Panc1 (cell line): ENCODE measurements around the gene PSMD6. TPM values are rescaled to one million over a fixed set of nuclear protein-coding genes. Genes with fewer than 3 reads are reported as not detected.

Experiments
- ATAC-seq: fragments of 200-7000 bp; cut with Tn5 transposase; 2 replicates; pipeline ENCODE4 v1.9.1; 2020; ENCODE audit warnings: mild to moderate bottlenecking, moderate library complexity
- BruUV-seq: library from RNA; stranded (reverse); fragments of 400-500 nt; replicated peaks from 2 replicates; lab custom pipeline; 2021; lab: Mats Ljungman, UMichigan
- CTCF ChIA-PET: fragments of 300-600 bp; sonication (Branson Sonifier 250); formaldehyde crosslinking; loops from one replicate; lab custom pipeline; 2022; ENCODE audit warnings: antibody characterized with exemption; lab: Charles Lee
- POLR2A ChIA-PET: fragments of 300-600 bp; sonication (Branson Sonifier 250); formaldehyde crosslinking; loops from one replicate; lab custom pipeline; 2022; ENCODE audit warnings: antibody characterized with exemption; lab: Charles Lee
- DNase-seq: peaks from one replicate; pipeline ENCODE4 v3.0.0-alpha.2; 2010; ENCODE audit warnings: low read depth, low spot score
- H3K27ac ChIP-seq: 2 replicates; pipeline ENCODE4 v1.5.1; 2011; ENCODE audit warnings: mild to moderate bottlenecking, low read length, inconsistent platforms
- H3K27me3 ChIP-seq: fragments of 200-500 bp; sonication (Bioruptor generic); 2 replicates; pipeline ENCODE4 v1.6.0; 2014; ENCODE audit warnings: low read length, inconsistent platforms; ENCODE audit not compliant: control insufficient read depth, insufficient read depth
- H3K36me3 ChIP-seq: fragments of 200-500 bp; sonication (Bioruptor generic); 2 replicates; pipeline ENCODE4 v1.5.1; 2014; ENCODE audit warnings: inconsistent platforms, mild to moderate bottlenecking, low read length, moderate library complexity; ENCODE audit not compliant: control insufficient read depth, insufficient read depth
- H3K4me1 ChIP-seq: 2 replicates; pipeline ENCODE4 v1.5.1; 2011; ENCODE audit warnings: inconsistent platforms, mild to moderate bottlenecking, low read length, moderate library complexity; ENCODE audit not compliant: control insufficient read depth, insufficient read depth
- H3K4me3 ChIP-seq, 2 experiments: 2 replicates each; pipeline ENCODE4 v1.5.1; 2011 to 2012; ENCODE audit warnings: low read depth in 2 of 2, low read length in 2 of 2, mild to moderate bottlenecking in 2 of 2, inconsistent platforms in 1 of 2, moderate library complexity in 1 of 2
- H3K9me3 ChIP-seq: fragments of 200-500 bp; sonication (Bioruptor generic); 2 replicates; pipeline ENCODE4 v1.5.1; 2014; ENCODE audit warnings: low read depth, mild to moderate bottlenecking, inconsistent platforms, low read length, moderate library complexity; ENCODE audit not compliant: control insufficient read depth, insufficient read depth
- CTCF ChIP-seq: fragments of 450-650 bp; IDR thresholded peaks from 2 replicates; pipeline ENCODE4 v1.5.1; 2017; ENCODE audit warnings: mild to moderate bottlenecking
- POLR2AphosphoS5 ChIP-seq: IDR thresholded peaks from 2 replicates; pipeline ENCODE4 v1.6.1; 2012; ENCODE audit warnings: mild to moderate bottlenecking, low read depth, low read length, moderate library complexity
- REST ChIP-seq, 2 experiments: IDR thresholded peaks; 2 replicates each; pipeline ENCODE4 v1.6.1; 2011 to 2012; ENCODE audit warnings: low read depth in 2 of 2, control low read depth in 1 of 2, low read length in 1 of 2, mild to moderate bottlenecking in 1 of 2, moderate library complexity in 1 of 2; ENCODE audit not compliant: insufficient read depth in 1 of 2
- SIN3A ChIP-seq: IDR thresholded peaks from 2 replicates; pipeline ENCODE4 v1.6.1; 2012; ENCODE audit warnings: low read depth, mild to moderate bottlenecking, low read length, moderate library complexity, borderline replicate concordance; ENCODE audit not compliant: insufficient read depth
- TCF7L2 ChIP-seq: IDR thresholded peaks from 2 replicates; pipeline ENCODE4 v1.6.1; 2011; ENCODE audit warnings: mild to moderate bottlenecking, low read depth, low read length, inconsistent platforms
- in situ Hi-C: cut with HindIII; loops from 2 replicates; pipeline ENCODE4 v1.10.0; 2016; ENCODE audit warnings: low sequenced_read_pairs, low pct_unique_long_range_greater_than_20kb
- intact Hi-C: fragments of 100-400 bp; cut with micrococcal nuclease; formaldehyde crosslinking; loops from one replicate; pipeline ENCODE4 v1.10.0; 2022; ENCODE audit not compliant: unreplicated experiment
- total RNA-seq: library from RNA; stranded (reverse); gene quantifications from one replicate; pipeline ENCODE4 v1.2.1, GENCODE V29; 2021; ENCODE audit not compliant: unreplicated experiment

The PSMD6 gene
- total RNA-seq, 1 experiment from 2014 or later, result 55.6 TPM

GRCh38 chr3:64009528-64009927, 13.8 kb downstream of the PSMD6 start:
- ChIA-PET CTCF (no interaction called here), POLR2A (no interaction called here)
- Histone ChIP-seq H3K36me3 (peaks cover 26% of the 10 kb centered on the region), H3K27ac (no peak overlapping the region), H3K9me3 (no peaks in the 10 kb centered on the region), H3K27me3 (no peaks in the 10 kb centered on the region), H3K4me1 (no peaks in the 10 kb centered on the region), H3K4me3 (no peak overlapping the region)
- ATAC-seq, result no peak
- intact Hi-C loops (no loop called here), in situ Hi-C loops (no loop called here)
- no TSS peak for BruUV-seq
- DNase-seq, result no peak
- TF ChIP-seq CTCF (no peak), SIN3A (no peak), POLR2AphosphoS5 (no peak), REST (IDR thresholded peaks at IDR 0.05; ENCODE audit: insufficient read depth in 1 of 2, low read depth in 2 of 2, low read length in 1 of 2) (no peak), TCF7L2 (no peak)

- intact Hi-C loops (no loop called here), in situ Hi-C loops (no loop called here)
- Histone ChIP-seq H3K36me3 (peaks cover 24% of the 10 kb centered on the region), H3K4me1 (no peaks in the 10 kb centered on the region), H3K27me3 (no peaks in the 10 kb centered on the region), H3K4me3 (no peak overlapping the region), H3K9me3 (no peaks in the 10 kb centered on the region), H3K27ac (no peak overlapping the region)
- CTCF ChIA-PET, result no interaction called here
- BruUV-seq, result no TSS peak
- TF ChIP-seq REST (IDR thresholded peaks at IDR 0.05; ENCODE audit: insufficient read depth in 1 of 2, low read depth in 2 of 2, low read length in 1 of 2) (no peak), TCF7L2 (no peak), POLR2AphosphoS5 (no peak), SIN3A (no peak), CTCF (no peak)
- ATAC-seq (peak; percentile 30; the same call in 1 of the 2 replicates), DNase-seq (no peak)
- POLR2A ChIA-PET, result no interaction called here
Measured at GRCh38 chr3:64008487-64009351, 14.6 kb downstream of the PSMD6 start.
